Measurements from ENCODE around the gene AGRP.

GRCh38 chr16:67470359-67470758 is 13.0 kb downstream of the AGRP start:
- TF ChIP-seq CTCF (IDR thresholded peaks at IDR 0.05) = no peak
- TF ChIP-seq POLR2A (IDR thresholded peaks at IDR 0.05) = no peak

All from heart left ventricle (tissue), 13 donors.